ENCODE data around the gene ZNRF2. TPM values are rescaled to one million over a fixed set of nuclear protein-coding genes. Genes with fewer than 3 reads are reported as not detected.
"Not testable (repeated sequence)": the region's sequence is repeated elsewhere in the genome, so short reads cannot be mapped to it uniquely, and the experiment has no call there.

The ZNRF2 gene
- total RNA-seq, 2 donors from 2014 or later = 50.3 TPM

DNA sequence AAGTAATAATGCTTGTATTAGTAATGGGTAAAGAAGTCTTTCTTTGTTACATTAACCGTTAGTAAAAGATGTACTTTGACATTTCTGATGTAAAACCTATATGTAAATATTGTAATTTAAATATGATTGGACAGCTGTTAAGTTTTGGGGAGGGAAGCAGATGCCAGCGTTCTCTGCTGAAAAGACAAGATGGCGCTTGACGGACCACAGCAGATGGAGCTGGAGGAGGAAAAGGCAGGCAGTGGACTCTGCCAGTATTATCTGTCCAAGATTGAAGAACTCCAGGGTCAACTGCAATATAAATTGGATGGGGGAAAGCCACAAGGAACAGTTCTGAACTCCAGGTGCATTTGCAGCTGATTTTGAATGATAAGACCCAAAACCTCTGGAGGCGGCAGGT, 86.9 kb downstream of the ZNRF2 start:
- intact Hi-C loops (cut with DNase I, micrococcal nuclease) = no loop called here
- no peak for ATAC-seq

DNA sequence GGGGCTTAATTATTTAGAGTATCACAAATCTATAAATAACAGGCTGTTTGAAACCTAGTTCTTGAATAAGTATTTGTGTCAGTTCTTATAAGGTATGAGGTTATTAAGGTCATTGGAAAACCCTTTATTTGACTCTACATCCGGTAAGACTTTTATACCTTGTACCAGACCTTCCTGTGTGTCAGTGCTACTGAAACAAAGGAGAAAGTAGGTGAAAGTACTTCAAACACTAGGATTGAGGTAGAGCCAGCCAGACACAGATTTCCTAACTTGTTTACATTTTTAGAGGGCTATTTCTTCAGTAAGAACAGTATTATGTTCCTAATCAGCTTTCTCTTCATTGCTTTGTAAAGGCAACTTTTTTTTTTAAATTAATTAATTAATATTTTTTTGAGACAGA, 93.9 kb downstream of the ZNRF2 start:
- intact Hi-C loops (cut with DNase I, micrococcal nuclease) = no loop called here
- ATAC-seq = no peak
- DNase-seq = no peak

More for the DNA sequence above, 86.9 kb downstream of the ZNRF2 start:
- DNase-seq = no peak

DNA sequence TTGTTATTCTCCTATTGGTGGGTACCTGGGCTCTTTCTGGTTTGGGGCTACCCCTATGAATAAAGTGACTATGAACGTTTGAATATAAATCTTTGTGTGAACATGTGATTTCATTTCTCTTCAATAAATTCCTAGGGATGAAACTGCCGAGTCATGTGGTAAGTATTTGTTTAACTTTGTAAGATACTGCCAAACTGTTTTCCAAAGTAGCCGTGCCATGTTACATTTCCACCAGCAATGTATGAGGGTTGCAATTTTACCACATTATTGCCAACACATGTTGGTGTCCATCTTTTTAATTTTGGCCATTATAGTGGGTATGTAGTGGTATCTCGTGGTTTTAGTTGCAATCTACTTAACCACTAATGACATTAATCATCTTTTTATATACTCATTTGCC, 94.7 kb downstream of the ZNRF2 start:
- intact Hi-C loops (cut with DNase I, micrococcal nuclease) = no loop called here
- ATAC-seq = no peak
- no peak for DNase-seq

DNA sequence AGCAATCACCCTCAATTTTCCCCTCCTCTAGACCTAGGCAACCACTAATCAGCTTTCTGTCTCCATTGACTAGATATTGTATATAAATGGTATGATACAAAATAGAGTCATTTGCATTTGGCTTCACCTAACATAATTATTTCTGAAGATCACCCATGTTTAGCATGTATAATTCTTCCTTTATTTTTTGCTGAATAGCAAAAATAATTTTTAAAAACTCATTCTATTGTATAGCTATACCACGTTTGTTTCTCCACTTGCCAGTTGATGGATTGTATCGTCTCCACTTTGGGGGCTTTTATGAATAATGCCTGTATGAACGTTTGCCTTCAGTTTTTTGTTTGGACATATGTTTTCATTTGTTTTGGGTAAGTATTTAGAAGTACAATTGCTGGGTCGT, 95.3 kb downstream of the ZNRF2 start:
- no peak for ATAC-seq

DNA sequence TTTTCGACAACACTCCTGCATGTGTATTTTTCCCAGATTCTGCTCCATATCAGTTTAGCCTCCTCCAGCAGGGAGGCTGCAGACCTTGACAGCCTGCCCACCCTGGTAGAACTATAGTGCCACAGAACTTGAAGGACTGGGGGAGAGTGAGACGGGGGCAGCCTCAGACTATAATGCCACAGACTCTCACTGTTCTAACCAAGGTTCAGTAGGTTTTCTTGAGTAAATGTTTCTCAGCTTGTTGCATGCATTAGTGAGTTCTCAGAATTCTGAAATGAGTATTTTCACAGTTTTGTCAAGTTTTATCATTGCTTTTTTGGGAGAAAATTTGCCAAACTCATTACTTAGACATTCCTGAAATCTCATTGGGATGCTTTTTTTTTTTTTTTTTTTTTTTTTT, 95.9 kb downstream of the ZNRF2 start:
- intact Hi-C loops (cut with DNase I, micrococcal nuclease) = no loop called here
- ATAC-seq (no peak), DNase-seq (no peak)

More for the DNA sequence above, 95.3 kb downstream of the ZNRF2 start:
- intact Hi-C loops (cut with DNase I, micrococcal nuclease) = no loop called here
- no peak for DNase-seq

DNA sequence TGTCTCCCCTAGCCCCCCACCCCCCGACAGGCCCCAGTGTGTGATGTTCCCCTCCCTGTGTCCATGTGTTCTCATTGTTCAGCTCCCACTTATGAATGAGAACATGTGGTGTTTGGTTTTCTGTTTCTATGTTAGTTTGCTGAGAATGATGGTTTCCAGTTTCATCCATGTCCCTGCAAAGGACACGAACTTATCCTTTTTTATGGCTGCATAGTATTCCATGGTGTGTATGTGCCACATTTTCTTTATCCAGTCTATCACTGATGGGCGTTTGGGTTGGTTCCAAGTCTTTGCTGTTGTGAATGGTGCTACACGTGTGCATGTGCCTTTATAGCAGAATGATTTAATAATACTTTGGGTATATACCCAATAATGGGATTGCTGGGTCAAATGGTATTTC, 96.4 kb downstream of the ZNRF2 start:
- DNase-seq; intact Hi-C loops (cut with DNase I, micrococcal nuclease); ATAC-seq: not testable (repeated sequence)

DNA sequence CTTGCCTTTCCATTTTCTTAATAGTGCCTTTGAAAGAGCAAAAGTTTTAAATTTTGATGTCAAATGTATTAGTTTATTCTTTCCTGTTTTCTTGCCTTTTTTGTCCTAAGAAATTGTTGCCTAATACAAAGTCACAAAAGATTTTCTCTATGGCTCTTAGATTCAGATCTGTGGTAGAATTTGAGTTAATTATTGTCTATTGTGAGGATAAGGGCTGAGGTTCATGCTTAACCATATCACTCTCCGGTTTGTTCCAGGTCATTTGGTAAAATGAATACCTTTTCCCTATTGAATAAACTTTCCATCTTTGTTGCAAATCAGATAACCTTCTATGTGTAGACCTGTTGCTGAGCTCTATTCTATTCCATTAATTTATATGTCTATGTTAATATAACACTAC, 98.2 kb downstream of the ZNRF2 start:
- DNase-seq = no peak
- intact Hi-C loops (cut with DNase I, micrococcal nuclease) = no loop called here
- peak; percentile 62 for ATAC-seq

DNA sequence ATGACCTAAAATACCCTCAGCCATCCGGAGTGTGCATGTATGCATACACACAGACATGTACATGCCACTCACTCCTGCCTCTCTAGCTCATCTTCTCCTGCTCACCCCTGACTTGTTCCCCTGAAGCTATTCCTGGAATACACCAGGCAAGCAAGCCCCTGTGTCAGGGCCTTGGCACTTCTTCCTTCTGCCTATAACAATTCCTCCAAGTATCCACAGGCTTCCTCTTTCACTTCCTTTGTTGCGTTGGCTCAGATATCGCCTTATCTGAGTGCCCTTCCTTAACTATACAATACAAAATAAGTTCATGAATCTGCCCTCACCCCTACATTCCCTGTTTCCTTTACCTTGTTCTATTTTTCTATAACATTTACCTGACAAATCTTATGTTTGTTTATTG, 105.4 kb downstream of the ZNRF2 start:
- no peak for ATAC-seq
- no peak for DNase-seq
- intact Hi-C loops (cut with DNase I, micrococcal nuclease) = no loop called here

DNA sequence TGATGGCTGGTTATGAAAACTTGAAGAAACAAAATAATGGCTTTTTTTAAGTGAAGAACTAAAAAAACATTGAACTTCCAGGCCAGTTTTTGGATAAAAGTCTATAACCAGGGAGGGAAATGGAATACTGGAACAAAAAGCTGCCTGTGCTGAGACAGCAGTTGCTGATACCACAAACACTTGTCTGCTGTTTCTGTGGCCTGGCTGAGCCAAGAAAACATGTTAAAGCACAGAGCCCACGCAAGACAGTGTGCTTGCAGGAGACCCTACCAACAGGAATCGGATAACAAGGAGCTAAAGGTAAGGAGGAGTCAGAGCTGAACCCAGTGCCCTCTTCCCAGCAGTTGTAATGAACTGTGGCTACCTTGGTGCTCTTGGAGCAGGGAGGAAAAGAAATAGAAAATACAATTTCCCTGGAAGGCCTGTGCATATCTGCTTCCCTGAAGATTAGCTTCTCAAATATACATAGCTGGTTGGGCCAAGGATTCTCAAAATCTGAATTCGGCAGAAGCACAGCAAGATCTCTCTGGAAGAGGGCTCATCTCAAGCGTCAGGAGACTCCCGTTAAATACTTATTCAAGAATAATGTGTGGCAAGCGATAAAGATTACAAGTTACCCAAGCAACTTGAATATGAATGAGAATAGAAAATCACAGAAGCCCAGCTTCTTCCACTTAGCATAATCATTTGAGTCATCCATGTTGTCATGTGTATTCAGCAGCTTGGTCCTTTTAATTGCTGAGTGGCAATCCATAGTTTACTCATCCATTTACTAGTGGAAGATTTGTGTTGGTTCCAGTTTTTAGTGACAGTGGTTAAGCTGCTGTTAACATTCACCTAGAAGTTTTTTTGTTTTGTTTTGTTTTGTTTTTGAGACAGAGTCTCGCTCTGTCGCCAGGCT, 106.6 kb downstream of the ZNRF2 start:
- ATAC-seq = no peak
- intact Hi-C loops (cut with DNase I, micrococcal nuclease) = no loop called here

DNA sequence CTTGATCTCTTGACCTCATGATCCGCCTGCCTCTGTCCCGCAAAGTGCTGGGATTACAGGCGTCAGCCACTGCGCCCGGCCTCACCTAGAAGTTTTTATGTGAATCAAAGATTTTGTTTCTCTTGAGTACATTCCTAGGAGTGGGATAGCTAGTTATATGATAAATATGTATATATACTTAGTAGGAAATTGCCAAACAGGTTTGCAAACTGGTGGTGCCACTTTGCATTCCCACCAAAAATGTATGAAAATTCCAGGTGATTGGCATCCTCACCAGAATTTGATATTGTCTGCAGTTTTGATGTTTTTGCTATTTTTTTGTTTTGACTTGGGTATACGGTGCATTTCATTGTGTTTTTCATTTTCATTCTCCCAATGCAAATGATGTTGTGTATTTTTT, 107.4 kb downstream of the ZNRF2 start:
- intact Hi-C loops (cut with DNase I, micrococcal nuclease) = no loop called here

More for the DNA sequence above, 106.6 kb downstream of the ZNRF2 start:
- no peak for DNase-seq

DNA sequence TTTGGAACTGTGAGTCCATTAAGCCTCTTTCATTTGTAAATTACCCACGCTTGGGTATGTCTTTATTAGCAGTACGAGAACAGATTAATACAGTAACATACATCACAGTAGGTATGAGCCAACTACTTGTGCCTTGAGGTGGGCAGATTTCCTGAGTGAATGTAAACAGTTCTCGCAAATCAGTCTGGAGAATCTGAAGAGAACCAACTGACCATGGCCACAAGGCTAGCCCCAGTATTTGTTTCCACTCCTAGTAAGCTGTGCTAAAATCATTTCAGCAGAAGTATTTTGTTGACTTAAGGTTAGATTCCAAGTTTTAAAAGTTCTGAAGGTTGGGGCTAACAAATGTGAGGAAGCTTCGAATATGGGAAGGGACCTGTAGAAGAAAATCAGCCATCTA, 111.3 kb downstream of the ZNRF2 start:
- DNase-seq = no peak
- no peak for ATAC-seq
- intact Hi-C loops (cut with DNase I, micrococcal nuclease) = no loop called here

More for the DNA sequence above, 107.4 kb downstream of the ZNRF2 start:
- ATAC-seq = no peak
- DNase-seq = no peak

DNA sequence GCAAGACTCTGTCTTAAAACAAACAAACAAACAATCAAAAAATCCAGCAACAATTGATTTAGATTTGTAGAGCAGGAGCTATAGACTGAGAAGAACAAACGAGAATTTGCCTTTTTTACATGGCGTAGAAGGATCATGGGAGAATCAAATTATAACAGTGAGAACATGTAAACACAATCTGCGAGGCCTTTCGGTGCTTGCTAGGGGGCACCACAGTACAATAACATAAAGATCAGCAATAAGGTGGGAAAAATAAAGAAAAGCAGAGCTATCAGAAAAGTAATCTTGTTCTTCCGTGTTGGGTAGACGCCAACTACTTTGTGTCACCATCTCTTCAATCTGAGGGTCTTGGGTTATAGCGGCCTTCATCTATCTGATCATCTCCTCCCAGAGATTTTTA, 112.0 kb downstream of the ZNRF2 start:
- no peak for ATAC-seq
- DNase-seq = no peak
- intact Hi-C loops (cut with DNase I, micrococcal nuclease) = no loop called here

DNA sequence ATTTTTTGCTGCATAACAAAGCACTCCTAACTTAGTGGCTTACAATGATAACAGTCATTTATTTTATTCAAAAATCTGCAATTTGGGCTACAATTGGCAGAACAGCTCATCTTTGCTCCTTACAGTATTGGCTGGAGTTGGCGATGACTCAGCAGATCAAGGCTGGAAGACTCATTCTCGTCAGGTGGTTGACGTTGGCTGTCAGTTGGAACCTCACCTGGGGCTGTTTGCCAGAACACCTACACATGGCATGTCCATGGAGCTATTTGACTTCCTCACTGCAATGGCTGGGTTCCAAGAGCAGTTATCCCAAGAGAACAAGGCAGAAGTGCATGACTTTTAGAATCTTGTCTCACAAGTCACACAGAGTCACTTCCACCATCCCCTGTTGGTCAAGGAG, 119.1 kb downstream of the ZNRF2 start:
- intact Hi-C loops (cut with DNase I, micrococcal nuclease) = loop anchor here in 1 of 2 donors (10.0 kb wide), 1 partner anchor 239 kb away; no protein-coding TSS in a partner anchor
- ATAC-seq = peak; percentile 90
- peak; percentile 59 to 72 for DNase-seq

DNA sequence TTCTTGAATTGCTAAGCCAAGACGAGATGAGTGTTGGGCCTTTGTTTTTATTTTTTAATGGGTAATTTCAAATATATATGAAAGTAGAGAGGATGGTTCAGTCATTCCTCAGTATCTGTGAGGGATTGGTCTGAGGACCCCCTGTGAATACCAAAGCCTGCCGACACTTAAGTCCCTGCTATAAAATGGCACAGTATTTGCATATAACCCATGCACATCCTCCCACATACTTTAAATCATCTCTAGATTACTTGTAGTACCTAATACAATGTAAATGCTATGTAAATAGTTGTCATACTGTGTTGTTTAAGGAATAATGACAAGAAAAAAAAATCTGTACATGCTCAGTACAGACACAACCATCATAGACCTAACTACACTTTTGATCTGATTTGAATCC, 120.8 kb downstream of the ZNRF2 start:
- intact Hi-C loops (cut with DNase I, micrococcal nuclease) = loop anchor here in 1 of 2 donors (10.0 kb wide), 1 partner anchor 240 kb away; no protein-coding TSS in a partner anchor
- DNase-seq (no peak), ATAC-seq (no peak)

DNA sequence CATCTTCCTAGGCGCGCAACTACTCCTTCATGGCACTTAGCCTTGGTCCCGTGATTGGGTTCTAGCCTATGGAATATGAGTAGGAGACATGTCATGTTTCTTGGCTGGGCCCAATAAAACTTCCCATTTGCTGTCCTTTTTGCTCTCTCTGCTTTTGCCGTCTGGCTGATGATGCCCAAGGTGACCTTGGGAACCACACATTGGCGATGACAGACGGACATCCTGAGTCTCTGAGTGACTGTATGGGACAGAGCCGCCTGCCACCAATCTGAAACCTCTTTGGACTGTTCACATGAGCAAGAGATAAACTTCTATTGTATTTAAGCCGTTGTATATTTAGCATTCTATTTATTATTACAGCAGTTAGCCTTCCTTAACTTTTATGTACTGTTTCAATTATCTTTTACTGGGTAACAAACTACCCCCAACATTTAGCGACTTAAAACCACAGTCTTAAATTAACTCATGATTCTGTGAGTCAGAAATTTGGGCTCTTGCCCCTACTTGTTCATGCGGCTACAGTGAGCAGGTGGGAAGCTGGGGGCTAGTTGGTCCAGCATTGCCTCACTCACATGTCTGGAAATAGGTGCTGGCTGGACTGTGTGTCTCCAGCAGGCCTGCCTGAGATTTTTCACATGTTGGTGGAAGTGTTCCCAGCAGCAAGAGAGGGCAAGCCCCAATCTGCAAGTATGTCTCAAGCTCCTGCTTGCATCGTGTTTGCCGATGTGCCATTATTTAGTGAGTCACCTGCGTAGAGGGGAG, 122.4 kb downstream of the ZNRF2 start:
- DNase-seq (no peak), ATAC-seq (no peak)
- intact Hi-C loops (cut with DNase I, micrococcal nuclease) = loop anchor here in 1 of 2 donors (10.0 kb wide), 1 partner anchor 242 kb away; no protein-coding TSS in a partner anchor

DNA sequence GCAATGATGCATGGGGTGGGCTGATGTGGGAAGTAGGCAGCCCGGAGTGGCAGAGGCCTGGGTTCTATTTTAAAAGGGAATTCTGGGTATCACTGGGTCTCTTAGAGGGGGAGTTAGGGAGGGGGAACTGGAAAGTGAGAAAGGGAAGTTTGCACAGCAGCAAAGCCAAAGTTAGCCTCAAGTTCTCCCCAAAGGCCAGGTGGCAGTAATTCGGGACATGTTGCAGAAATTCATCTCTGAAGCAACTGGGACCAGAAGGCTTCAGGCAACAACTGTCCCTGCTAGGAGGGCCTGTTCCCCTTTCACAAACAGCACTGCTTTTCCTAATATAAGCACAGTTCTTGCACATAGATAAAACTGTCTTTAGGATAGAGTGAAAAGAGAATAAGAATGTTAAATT, 126.8 kb downstream of the ZNRF2 start:
- no peak for ATAC-seq
- no peak for DNase-seq
- intact Hi-C loops (cut with DNase I, micrococcal nuclease) = no loop called here

DNA sequence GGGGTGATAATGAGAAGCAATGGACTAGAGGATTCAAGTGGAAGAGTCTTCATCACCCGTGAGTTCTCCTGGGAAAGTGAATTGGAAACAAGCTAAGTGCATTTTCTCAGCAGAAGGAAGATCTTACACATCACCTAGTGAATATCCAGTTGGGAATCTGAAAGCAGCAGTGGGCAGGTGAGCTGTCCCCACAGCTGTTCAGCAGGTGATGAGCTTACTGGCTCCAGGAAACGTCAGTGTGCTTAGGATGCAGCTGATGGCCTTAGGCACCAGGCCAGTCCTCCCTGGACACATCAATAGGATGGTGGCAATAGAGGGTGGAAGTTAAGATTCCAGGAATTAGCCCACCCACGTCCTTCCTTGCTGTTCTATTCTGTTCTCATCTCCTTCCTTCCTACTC, 127.5 kb downstream of the ZNRF2 start:
- no peak for ATAC-seq
- no peak for DNase-seq
- intact Hi-C loops (cut with DNase I, micrococcal nuclease) = no loop called here

DNA sequence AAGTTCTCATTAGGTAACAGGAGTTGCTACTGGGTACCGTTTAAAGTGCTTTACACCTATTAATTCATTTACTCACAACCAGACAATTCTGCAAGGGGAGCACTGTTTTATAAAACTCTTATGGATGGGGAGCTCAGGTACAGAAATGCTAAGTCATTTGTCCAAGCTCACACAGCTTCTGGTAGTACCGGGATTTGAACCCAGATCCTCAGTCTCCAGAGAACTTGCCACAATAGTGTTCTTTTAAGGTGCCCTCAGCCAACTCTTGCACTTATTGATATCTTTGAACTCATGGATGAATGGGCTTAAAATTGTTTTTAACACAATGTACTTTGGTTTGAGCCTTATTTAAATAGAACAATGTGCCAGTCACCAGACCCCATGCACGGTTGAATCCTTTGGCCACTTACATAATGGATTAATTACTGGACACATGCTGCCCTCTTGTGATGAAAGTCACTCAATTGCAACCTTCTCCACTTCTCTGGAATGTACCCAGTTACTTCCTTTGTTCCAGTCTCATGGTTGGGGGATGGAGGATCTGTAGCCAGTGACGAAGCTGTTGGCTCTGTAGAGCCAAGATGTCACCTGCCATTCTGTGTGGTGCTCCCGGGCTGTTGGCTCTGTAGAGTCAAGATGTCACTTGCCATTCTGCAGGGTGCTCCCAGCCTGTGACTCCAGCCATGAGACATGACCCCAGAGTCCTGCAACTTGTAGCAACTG, 128.5 kb downstream of the ZNRF2 start:
- no peak for DNase-seq
- intact Hi-C loops (cut with DNase I, micrococcal nuclease) = no loop called here

DNA sequence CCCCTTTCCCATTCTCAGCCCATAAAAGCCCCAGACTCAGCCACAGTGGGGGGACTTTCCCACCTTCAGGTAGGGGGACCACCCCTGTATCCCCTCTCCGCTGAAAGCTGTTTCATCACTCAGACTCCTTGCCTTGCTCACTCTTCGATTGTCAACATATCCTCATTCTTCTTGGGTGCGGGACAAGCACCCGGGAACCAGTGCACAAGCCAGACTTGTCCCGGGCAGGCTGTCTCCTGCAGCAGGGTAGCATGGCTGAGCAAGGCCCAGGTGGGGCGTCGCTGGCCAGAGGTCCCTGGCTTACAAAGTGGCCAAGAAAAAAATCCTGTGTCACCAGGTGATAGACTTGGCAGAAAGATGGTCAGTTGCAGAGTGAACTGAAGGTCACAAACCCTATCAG, 129.5 kb downstream of the ZNRF2 start:
- intact Hi-C loops (cut with DNase I, micrococcal nuclease) = no loop called here
- DNase-seq (no peak), ATAC-seq (no peak)

More for the DNA sequence above, 128.5 kb downstream of the ZNRF2 start:
- ATAC-seq = peak; percentile 95
